Calu3 (cell line): ENCODE measurements around the gene SMIM33. TPM values are rescaled to one million over a fixed set of nuclear protein-coding genes. Genes with fewer than 3 reads are reported as not detected.

ENCODE experiments used
- BruUV-seq: library from RNA; stranded (reverse); fragments of 400-500 nt; replicated peaks from 2 replicates; lab custom pipeline; 2021; lab: Mats Ljungman, UMichigan
- CTCF ChIA-PET: fragments of 300-600 bp; sonication (Branson Sonifier 250); formaldehyde crosslinking; loops from one replicate; lab custom pipeline; 2022; ENCODE audit warnings: antibody characterized with exemption; lab: Charles Lee
- DNase-seq: peaks from one replicate; pipeline ENCODE4 v3.0.0; 2022
- H3K27ac Mint-ChIP-seq: one replicate; pipeline ENCODE4 v1.8.0; 2022; ENCODE audit warnings: mixed read lengths; ENCODE audit not compliant: unreplicated experiment
- H3K27me3 Mint-ChIP-seq: one replicate; pipeline ENCODE4 v1.8.0; 2022; ENCODE audit warnings: mixed read lengths; ENCODE audit not compliant: unreplicated experiment
- H3K36me3 Mint-ChIP-seq: one replicate; pipeline ENCODE4 v1.8.0; 2022; ENCODE audit warnings: mild to moderate bottlenecking, moderate library complexity, mixed read lengths; ENCODE audit not compliant: insufficient read depth, unreplicated experiment
- H3K4me1 Mint-ChIP-seq: one replicate; pipeline ENCODE4 v1.8.0; 2022; ENCODE audit warnings: mild to moderate bottlenecking, low read depth, mixed read lengths; ENCODE audit not compliant: unreplicated experiment
- H3K4me3 Mint-ChIP-seq: one replicate; pipeline ENCODE4 v1.8.0; 2022; ENCODE audit warnings: mild to moderate bottlenecking, low read depth, moderate library complexity, mixed read lengths; ENCODE audit not compliant: unreplicated experiment
- H3K9me3 Mint-ChIP-seq: one replicate; pipeline ENCODE4 v1.8.0; 2022; ENCODE audit warnings: low read depth, mixed read lengths; ENCODE audit not compliant: unreplicated experiment
- intact Hi-C: fragments of 100-400 bp; cut with micrococcal nuclease; formaldehyde crosslinking; loops from one replicate; pipeline ENCODE4 v1.10.0; 2022; ENCODE audit not compliant: unreplicated experiment
- total RNA-seq: library from RNA; stranded (reverse); gene quantifications from 2 replicates; pipeline ENCODE4 v1.2.3, GENCODE V29; 2022
- TF ChIP-seq, protein P1 (sequence below): fragments of 200-600 bp; IDR thresholded peaks from one replicate; pipeline ENCODE4 v1.8.0; 2022; ENCODE audit warnings: antibody characterized with exemption; ENCODE audit not compliant: unreplicated experiment

SMIM33 gene
- total RNA-seq, 1 experiment from 2014 or later, result not detected

DNA sequence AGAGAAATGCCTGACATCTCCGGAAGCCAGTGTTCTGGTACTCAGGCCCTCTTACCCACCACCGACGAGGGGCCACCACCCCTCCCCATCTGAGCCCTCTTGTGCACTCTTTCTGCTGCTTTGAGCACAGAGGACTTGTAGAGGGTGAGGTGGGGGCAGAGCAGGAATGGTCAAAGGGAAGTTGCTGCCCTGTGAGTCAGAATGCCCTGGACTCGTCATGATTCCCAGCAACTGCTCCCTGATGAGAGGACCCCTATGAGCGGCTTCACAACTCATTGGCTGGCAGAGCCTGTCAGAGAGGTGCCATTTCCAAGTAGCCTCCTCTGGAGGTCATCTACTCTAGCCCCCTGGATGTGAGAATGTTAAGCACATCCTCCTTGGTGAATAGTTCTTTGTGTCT is 9.1 kb upstream of the SMIM33 start:
- no peak overlapping the region for H3K4me3 Mint-ChIP-seq
- no peaks in the 10 kb centered on the region for H3K9me3 Mint-ChIP-seq
- DNase-seq, result no peak
- H3K27ac Mint-ChIP-seq, result no peak overlapping the region
- H3K36me3 Mint-ChIP-seq, result no peaks in the 10 kb centered on the region
- intact Hi-C loops, result no loop called here
- TF ChIP-seq, protein P1, sequence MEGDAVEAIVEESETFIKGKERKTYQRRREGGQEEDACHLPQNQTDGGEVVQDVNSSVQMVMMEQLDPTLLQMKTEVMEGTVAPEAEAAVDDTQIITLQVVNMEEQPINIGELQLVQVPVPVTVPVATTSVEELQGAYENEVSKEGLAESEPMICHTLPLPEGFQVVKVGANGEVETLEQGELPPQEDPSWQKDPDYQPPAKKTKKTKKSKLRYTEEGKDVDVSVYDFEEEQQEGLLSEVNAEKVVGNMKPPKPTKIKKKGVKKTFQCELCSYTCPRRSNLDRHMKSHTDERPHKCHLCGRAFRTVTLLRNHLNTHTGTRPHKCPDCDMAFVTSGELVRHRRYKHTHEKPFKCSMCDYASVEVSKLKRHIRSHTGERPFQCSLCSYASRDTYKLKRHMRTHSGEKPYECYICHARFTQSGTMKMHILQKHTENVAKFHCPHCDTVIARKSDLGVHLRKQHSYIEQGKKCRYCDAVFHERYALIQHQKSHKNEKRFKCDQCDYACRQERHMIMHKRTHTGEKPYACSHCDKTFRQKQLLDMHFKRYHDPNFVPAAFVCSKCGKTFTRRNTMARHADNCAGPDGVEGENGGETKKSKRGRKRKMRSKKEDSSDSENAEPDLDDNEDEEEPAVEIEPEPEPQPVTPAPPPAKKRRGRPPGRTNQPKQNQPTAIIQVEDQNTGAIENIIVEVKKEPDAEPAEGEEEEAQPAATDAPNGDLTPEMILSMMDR, result no peak
- H3K27me3 Mint-ChIP-seq, result no peaks in the 10 kb centered on the region
- no TSS peak for BruUV-seq
- H3K4me1 Mint-ChIP-seq, result peaks cover 12% of the 10 kb centered on the region
- CTCF ChIA-PET, result interaction anchor here (1.5 kb wide), 1 partner anchor 21 kb away, joined by 5 read pairs; the partner anchor contains the start of gene STING1

DNA sequence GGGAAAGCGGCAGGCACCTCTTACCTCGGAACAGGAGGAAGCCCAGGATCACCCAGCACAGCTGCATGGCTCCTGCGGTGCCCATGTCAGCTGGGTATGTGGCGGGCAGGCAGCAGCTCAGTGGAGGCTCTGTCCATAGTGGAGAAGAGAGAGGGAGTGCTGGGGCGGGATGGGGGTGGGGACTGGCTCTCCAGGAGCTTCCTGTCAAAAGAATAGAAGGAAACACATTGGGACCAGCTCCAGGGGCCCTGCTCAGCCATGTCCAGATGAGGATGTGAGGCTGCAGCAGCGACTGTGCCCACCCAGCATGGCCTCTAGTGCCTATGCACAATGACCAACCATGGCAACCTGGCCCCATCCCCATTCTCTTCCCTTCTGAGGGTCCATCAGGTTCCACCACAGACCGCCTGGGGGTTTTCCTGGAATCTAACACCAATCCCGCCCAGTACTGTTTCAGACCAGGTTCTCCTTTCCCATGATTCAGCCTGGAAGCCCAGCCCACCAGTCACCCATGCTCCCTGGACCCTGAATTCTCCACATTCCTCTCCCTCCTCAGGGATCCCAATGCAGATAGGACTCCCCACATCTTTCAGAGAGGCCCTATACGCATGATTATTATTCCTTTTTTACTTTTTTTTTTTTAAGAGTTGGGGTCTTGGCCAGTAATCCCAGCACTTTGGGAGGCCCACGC is 8.1 kb upstream of the SMIM33 start, which contains the start of gene ECSCR:
Gene ECSCR, minus strand, starts transcription at position 158 of the 691 bp plus-strand sequence. Its CDS starts 73 bp downstream, at position 85.
- peaks cover 12% of the 10 kb centered on the region for H3K4me1 Mint-ChIP-seq
- no TSS peak for BruUV-seq
- no peak for DNase-seq
- no peaks in the 10 kb centered on the region for H3K9me3 Mint-ChIP-seq
- H3K27ac Mint-ChIP-seq, result no peak within 1 kb of the TSS
- TF ChIP-seq, protein P1, result no peak
- H3K36me3 Mint-ChIP-seq, result no peaks in the 10 kb centered on the region
- no peaks in the 10 kb centered on the region for H3K27me3 Mint-ChIP-seq
- intact Hi-C loops, result no loop called here
- CTCF ChIA-PET, result interaction anchor here (1.5 kb wide), 1 partner anchor 20 kb away, joined by 5 read pairs; the partner anchor contains the start of gene STING1
- no peak within 1 kb of the TSS for H3K4me3 Mint-ChIP-seq

DNA sequence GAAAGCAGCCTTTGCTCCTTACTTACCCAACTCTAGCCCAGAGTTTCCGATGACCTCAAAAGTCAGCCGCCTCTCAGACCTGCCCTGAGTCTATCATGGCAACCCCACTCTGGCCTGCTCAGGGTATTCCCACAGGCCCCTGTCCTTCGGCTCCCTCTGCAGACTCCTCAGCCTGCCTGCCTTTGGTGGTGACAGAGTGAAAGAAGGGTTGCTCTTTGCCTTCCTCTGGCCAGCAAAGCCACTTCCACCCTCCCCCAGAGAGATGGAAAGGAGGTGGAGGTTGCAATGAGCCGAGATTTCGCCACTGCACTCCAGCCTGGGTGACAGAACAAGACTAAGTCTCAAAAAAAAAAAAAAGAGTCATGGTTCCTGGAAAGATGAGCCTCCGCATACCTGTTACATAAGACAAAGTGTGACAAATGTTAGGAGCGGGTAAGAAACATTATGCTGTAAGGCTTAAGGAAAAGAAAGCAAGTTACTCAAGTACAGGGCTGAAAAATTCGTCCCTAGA is 2.3 kb upstream of the SMIM33 start:
- intact Hi-C loops, result no loop called here
- H3K27ac Mint-ChIP-seq, result no peak overlapping the region
- no peaks in the 10 kb centered on the region for H3K4me1 Mint-ChIP-seq
- CTCF ChIA-PET, result no interaction called here
- H3K36me3 Mint-ChIP-seq, result no peaks in the 10 kb centered on the region
- no peak for DNase-seq
- peaks cover 40% of the 10 kb centered on the region for H3K27me3 Mint-ChIP-seq
- H3K4me3 Mint-ChIP-seq, result no peak overlapping the region
- no peaks in the 10 kb centered on the region for H3K9me3 Mint-ChIP-seq
- BruUV-seq, result no TSS peak
- TF ChIP-seq, protein P1, result no peak

DNA sequence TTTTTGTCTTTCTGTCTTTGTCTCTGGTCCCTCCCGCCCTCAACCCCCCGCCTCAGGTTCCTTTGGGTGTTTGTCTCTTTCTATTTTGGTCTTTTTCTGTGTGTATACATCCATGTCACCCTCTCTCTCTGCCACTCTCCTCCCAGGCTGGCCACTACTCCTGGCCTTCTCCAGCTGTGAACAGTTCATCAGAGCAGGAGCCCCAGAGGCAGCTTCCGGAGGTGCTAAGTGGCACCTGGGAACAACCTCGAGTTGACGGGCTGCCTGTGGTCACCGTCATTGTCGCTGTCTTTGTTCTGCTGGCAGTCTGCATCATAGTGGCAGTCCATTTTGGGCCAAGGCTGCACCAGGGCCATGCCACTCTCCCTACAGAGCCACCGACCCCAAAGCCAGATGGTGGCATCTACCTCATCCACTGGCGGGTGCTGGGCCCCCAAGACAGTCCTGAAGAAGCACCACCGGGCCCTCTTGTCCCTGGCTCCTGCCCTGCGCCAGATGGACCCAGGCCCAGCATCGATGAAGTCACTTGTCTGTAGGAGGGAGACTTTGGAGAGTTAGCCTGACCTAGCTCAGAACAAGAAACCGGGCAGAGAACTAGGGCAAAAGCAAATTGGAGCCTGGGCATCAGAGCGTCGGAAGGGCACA is 1.7 kb downstream of the SMIM33 start:
- H3K4me1 Mint-ChIP-seq, result no peaks in the 10 kb centered on the region
- no peaks in the 10 kb centered on the region for H3K36me3 Mint-ChIP-seq
- BruUV-seq, result no TSS peak
- H3K27ac Mint-ChIP-seq, result no peak overlapping the region
- DNase-seq, result no peak
- CTCF ChIA-PET, result no interaction called here
- intact Hi-C loops, result no loop called here
- no peak overlapping the region for H3K4me3 Mint-ChIP-seq
- peaks cover 40% of the 10 kb centered on the region for H3K27me3 Mint-ChIP-seq
- TF ChIP-seq, protein P1, result no peak
- no peaks in the 10 kb centered on the region for H3K9me3 Mint-ChIP-seq
